Measurements from ENCODE around the gene SH2D7.

The SH2D7 gene

GRCh38 chr15:78072080-78072892 is 20.1 kb upstream of the SH2D7 start:
- H3K9ac ChIP-seq (ENCODE audit: low read length) = no peak overlapping the region
- peaks cover 32% of the 10 kb centered on the region for H4K20me1 ChIP-seq (ENCODE audit: insufficient read depth, low read length)
- H3K79me2 ChIP-seq (ENCODE audit: low read length) = peaks cover 8% of the 10 kb centered on the region
- H3K4me1 ChIP-seq (ENCODE audit: low read length) = peaks cover 36% of the 10 kb centered on the region
- H3K27ac ChIP-seq (ENCODE audit: low read length) = no peak overlapping the region
- TF ChIP-seq EZH2phosphoT487 (IDR thresholded peaks at IDR 0.05; ENCODE audit: low read depth) = no peak
- TF ChIP-seq CTCF (IDR thresholded peaks at IDR 0.05; ENCODE audit: low read depth, low read length) = no peak
- H2AFZ ChIP-seq (ENCODE audit: low read depth, low read length) = no peak overlapping the region
- no peaks in the 10 kb centered on the region for H3K9me3 ChIP-seq (ENCODE audit: insufficient read depth, low read length)
- H3K4me2 ChIP-seq (ENCODE audit: low read length) = no peak overlapping the region
- peaks cover 12% of the 10 kb centered on the region; the same call in 1 of the 2 replicates for H3K27me3 ChIP-seq (ENCODE audit: low read depth, low read length)
- peaks cover 6% of the 10 kb centered on the region for H3K36me3 ChIP-seq (replicated peaks; ENCODE audit: low read depth, low read length)
- no peak overlapping the region for H3K4me3 ChIP-seq (ENCODE audit: low read length)

GRCh38 chr15:78073046-78073787 is 19.1 kb upstream of the SH2D7 start:
- no peak overlapping the region for H3K9ac ChIP-seq (ENCODE audit: low read length)
- no peak for TF ChIP-seq CTCF (IDR thresholded peaks at IDR 0.05; ENCODE audit: low read depth, low read length)
- no peak for TF ChIP-seq EZH2phosphoT487 (IDR thresholded peaks at IDR 0.05; ENCODE audit: low read depth)
- H3K27ac ChIP-seq (ENCODE audit: low read length) = no peak overlapping the region
- no peak overlapping the region for H2AFZ ChIP-seq (ENCODE audit: low read depth, low read length)
- no peak overlapping the region for H3K4me2 ChIP-seq (ENCODE audit: low read length)
- H3K9me3 ChIP-seq (ENCODE audit: insufficient read depth, low read length) = no peaks in the 10 kb centered on the region
- peaks cover 31% of the 10 kb centered on the region for H3K4me1 ChIP-seq (ENCODE audit: low read length)
- peaks cover 23% of the 10 kb centered on the region for H4K20me1 ChIP-seq (ENCODE audit: insufficient read depth, low read length)
- peaks cover 12% of the 10 kb centered on the region; the same call in 1 of the 2 replicates for H3K27me3 ChIP-seq (ENCODE audit: low read depth, low read length)
- peaks cover 6% of the 10 kb centered on the region for H3K36me3 ChIP-seq (replicated peaks; ENCODE audit: low read depth, low read length)
- H3K79me2 ChIP-seq (ENCODE audit: low read length) = peaks cover 8% of the 10 kb centered on the region
- no peak overlapping the region for H3K4me3 ChIP-seq (ENCODE audit: low read length)

- no peaks in the 10 kb centered on the region for H3K79me2 ChIP-seq (ENCODE audit: low read length)
- no peak overlapping the region for H3K9ac ChIP-seq (ENCODE audit: low read length)
- peaks cover 12% of the 10 kb centered on the region; the same call in 1 of the 2 replicates for H3K27me3 ChIP-seq (ENCODE audit: low read depth, low read length)
- H3K4me2 ChIP-seq (ENCODE audit: low read length) = no peak overlapping the region
- peaks cover 9% of the 10 kb centered on the region; the same call in 1 of the 2 replicates for H3K4me1 ChIP-seq (ENCODE audit: low read length)
- TF ChIP-seq CTCF (IDR thresholded peaks at IDR 0.05; ENCODE audit: low read depth, low read length) = no peak
- no peak for TF ChIP-seq EZH2phosphoT487 (IDR thresholded peaks at IDR 0.05; ENCODE audit: low read depth)
- H3K36me3 ChIP-seq (replicated peaks; ENCODE audit: low read depth, low read length) = peaks cover 6% of the 10 kb centered on the region
- no peak overlapping the region for H3K4me3 ChIP-seq (ENCODE audit: low read length)
- H2AFZ ChIP-seq (ENCODE audit: low read depth, low read length) = no peak overlapping the region
- H3K27ac ChIP-seq (ENCODE audit: low read length) = no peak overlapping the region
- no peaks in the 10 kb centered on the region for H3K9me3 ChIP-seq (ENCODE audit: insufficient read depth, low read length)
- peaks cover 6% of the 10 kb centered on the region; the same call in 1 of the 2 replicates for H4K20me1 ChIP-seq (ENCODE audit: insufficient read depth, low read length)
Observed at GRCh38 chr15:78075490-78076230, 16.7 kb upstream of the SH2D7 start.
